ENCODE measurements around the gene IFIH1.

The IFIH1 gene

DNA sequence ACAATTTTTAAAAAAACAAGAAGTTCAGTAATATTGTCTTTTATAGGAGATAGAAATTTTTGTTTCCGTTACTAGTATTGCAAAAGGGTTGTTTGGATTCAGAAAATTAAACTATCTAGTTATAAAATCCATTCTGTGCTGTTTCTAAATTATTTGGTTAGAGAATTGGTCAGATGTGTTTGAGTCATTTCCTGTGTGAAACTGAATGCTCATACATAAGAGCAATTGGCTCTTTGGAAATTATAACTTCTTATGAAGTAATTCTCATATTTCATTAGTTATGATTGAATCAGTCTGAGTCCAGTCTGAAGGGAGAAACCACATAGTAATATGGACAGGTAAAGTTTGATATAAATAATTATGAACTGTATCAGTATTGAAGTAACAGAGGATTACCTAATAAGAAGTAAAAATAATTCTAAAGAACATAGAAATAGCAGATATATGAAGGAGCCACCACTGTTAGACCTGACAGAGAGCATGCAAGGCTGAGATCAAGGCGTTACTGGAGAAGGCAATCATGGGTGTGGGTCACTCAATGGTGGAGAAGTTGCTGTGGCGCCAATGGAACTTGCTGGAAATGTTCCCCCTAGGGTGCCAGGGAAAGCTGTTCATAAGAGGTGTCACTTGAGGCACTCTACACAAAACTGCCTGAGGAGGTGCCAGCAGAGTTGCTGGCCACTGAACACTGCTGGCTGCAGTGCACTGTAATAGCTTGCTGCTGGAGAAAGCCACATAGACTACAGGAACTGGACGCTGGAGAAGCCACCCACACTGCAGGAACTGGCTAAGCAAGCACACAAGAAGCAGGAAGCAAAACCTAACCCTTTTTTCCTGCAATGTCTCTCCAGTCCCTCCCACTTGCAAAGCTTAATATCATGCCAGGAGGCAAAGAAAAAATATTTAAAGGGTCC is 57.2 kb downstream of the IFIH1 start:
- H3K4me3 ChIP-seq (ENCODE audit: low read depth, low read length): no peak overlapping the region
- TF ChIP-seq CTCF (IDR thresholded peaks at IDR 0.05; ENCODE audit: borderline replicate concordance, insufficient read depth, low read depth, low read length): no peak

DNA sequence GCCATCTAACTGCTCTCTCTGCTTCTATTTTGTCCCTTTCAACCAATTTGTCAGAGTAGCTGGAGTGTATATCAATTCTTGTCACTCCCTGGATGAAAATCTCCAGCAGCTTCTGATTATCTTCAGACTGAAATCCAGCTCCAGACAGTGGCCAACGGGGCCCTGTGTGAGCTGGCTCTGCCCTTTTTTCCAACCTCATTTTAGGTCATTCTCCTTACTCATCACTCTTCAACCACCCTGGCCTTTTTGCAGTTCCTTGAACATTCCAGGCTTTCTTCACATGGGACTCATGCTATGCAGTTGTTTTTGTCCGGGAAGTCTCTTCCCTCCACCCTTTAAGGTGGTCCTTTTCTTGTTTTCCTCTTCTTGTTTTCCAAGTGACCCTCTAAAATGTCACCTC is 59.8 kb downstream of the IFIH1 start:
- no peak overlapping the region for H3K4me3 ChIP-seq (ENCODE audit: low read depth, low read length)
- no peak for TF ChIP-seq CTCF (IDR thresholded peaks at IDR 0.05; ENCODE audit: borderline replicate concordance, insufficient read depth, low read depth, low read length)

GRCh38 chr2:162258169-162258568 is 60.3 kb downstream of the IFIH1 start:
- no peak overlapping the region for H3K4me3 ChIP-seq (ENCODE audit: low read depth, low read length)
- no peak for TF ChIP-seq CTCF (IDR thresholded peaks at IDR 0.05; ENCODE audit: borderline replicate concordance, insufficient read depth, low read depth, low read length)

DNA sequence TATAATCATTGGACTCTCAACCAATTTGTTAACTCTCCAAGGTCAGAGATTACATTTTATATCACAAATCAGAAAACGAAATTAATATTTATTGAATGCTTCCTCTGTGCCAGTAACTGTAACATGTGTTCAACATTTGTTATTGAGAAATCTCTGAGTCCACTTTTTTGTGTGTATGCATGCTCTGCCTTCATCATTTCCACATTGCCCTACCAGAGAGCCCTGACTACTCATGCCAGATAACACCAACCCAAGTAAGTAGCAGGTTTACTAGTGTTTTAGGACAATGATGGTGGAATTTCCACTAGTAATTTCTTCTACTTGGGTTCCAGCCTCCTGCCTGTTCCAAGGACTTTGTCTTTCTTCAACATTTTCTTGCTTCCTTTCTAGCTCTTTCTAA is 61.1 kb downstream of the IFIH1 start:
- H3K4me3 ChIP-seq (ENCODE audit: low read depth, low read length): no peak overlapping the region
- TF ChIP-seq CTCF (IDR thresholded peaks at IDR 0.05; ENCODE audit: borderline replicate concordance, insufficient read depth, low read depth, low read length): no peak

DNA sequence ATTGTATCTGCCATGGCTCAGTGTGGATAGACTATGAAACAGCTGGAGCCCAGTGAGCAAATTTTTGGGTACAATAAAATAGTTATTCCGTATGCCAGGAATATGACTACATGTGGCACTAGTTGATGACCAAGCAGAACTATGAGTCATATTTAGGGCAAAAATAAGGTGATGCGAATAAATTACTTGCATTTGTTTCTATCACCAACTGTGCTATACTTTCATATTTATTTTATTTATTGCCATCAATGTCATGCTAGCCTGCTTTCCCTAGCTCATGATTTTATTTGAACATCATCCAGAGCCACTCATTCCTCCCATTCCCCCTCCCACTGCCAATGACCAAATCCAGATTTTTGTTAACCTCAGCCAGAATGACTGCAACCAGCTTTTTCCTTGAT is 61.9 kb downstream of the IFIH1 start:
- no peak for TF ChIP-seq CTCF (IDR thresholded peaks at IDR 0.05; ENCODE audit: borderline replicate concordance, insufficient read depth, low read depth, low read length)
- H3K4me3 ChIP-seq (ENCODE audit: low read depth, low read length): no peak overlapping the region

GRCh38 chr2:162254236-162254871 is 64.1 kb downstream of the IFIH1 start:
- no peak for TF ChIP-seq CTCF (IDR thresholded peaks at IDR 0.05; ENCODE audit: borderline replicate concordance, insufficient read depth, low read depth, low read length)
- no peak overlapping the region for H3K4me3 ChIP-seq (ENCODE audit: low read depth, low read length)

DNA sequence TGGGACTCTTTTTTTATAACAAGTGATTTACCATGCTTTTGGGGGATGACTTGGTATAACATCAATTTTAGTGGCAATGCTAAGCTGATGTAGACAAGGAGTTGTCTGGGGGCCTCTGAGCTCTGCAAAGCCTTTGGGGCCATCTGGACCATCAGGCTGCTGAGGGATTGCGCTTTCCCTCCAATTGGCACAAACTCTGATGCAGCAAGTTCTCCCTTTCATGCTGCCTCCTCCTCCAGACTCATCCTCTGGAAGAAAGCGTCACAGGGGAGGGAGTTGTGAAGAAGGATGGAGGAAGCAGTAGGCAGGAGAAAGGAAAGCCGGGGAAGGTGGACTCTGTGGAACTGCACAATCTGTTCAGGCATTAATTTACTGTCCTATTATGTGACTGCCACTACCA is 65.0 kb downstream of the IFIH1 start:
- TF ChIP-seq CTCF (IDR thresholded peaks at IDR 0.05; ENCODE audit: borderline replicate concordance, insufficient read depth, low read depth, low read length): no peak
- H3K4me3 ChIP-seq (ENCODE audit: low read depth, low read length): no peak overlapping the region
